ENCODE measurements around the gene CCNT1. TPM values are rescaled to one million over a fixed set of nuclear protein-coding genes. Genes with fewer than 3 reads are reported as not detected.
"Not testable (repeated sequence)": the region's sequence is repeated elsewhere in the genome, so short reads cannot be mapped to it uniquely, and the experiment has no call there.

CCNT1 gene
- total RNA-seq = 10 to 100 TPM; 72.9 to 88.2 TPM

DNA sequence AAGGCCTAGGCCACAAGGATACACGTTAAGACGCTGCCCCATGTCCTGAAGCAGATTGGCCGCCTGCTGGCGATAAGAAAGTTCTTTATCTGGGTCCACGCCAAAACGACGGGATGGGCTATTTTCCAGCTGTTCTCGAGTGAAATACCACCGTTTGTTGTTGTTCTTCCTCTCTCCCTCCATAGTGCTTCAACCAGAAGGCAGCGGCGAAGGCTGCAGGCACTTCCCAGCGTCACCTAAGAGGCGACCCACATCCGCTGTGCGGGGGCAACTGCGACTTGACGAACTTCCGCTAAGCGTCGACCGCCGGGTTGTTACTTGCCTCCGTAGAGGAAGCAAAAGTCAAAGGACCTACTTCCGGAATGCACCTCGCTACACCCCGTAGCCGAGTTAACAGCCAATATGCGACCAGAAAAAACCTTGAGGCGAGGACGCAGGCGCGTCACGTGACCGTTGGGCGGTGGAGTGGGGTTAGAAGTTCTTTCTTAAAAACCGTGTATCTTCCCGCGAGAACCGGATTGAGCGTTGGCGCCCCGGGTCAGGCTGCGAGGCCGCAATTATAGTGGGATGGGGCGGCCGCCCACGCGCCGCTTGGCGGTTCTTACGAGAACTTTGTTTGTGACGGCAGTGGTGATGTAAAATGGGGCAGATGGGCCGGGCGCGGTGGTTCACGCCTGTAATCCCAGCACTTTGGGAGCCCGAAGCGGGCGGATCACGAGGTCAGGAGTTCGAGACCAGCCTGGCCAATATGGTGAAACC lies at the start of gene CCNT1:
TSS of gene CCNT1 (minus strand) at position 215 of the 759 bp plus-strand sequence. CDS start at position 183, 32 bp downstream.
- peak; percentile 96 to 97 for ATAC-seq
- Mint-ChIP-seq H3K27ac (peak within 1 kb of the TSS; percentile 95 to 96), H3K36me3 (peaks cover 33 to 71% of the 10 kb centered on the region in 2 donors), H3K9me3 (peaks cover 7 to 20% of the 10 kb centered on the region in 2 donors)
- peak; percentile 97 to 99 for DNase-seq (ENCODE audit: low spot score in 2 of 2)

DNA sequence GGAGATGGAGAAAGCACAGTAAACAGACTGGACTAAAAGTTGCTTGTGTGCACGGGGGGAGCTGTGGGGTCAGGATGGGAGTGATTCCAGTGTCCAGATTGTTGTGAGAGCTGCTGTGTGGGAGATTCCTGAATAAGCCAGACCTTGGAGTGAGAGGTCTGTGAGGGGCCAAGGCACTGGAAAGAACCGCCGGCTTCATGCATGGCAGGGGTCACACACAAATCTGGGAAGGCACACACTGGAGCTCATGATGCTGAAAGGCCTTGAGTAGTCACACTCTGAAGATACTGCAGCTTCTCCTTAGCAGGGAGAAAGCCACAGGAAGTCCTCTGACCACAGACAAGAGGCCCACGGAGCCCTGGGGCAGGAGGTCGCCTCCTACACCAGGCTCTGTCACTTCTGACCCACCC lies 49.3 kb upstream of the CCNT1 start:
- Mint-ChIP-seq H3K9me3 (no peaks in the 10 kb centered on the region), H3K36me3 (no peaks in the 10 kb centered on the region), H3K27ac (peak overlapping the region in 1 of 2 donors; percentile 85)
- no peak for DNase-seq (ENCODE audit: low spot score in 2 of 2)
- ATAC-seq = peak; percentile 46 to 49

DNA sequence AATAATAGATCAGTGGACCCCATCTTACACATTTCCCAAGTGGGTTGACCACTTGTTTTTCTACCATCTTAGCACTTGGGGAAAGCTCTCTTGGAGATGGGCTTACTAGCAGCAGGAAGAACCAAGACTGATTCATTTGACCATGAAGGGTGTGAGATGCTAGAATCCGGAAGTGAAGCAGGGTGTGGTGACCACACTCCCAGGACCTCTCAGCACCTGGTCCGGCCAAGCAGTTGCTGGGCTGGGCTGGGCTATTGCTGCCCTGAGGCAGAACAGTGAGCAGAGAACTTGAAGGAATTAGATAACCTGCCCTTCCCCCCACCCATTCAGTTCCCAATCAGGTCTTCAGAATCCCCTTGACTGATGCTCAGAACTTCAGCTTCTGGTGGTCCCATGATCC lies 48.0 kb upstream of the CCNT1 start:
- no peaks in the 10 kb centered on the region for H3K9me3 Mint-ChIP-seq
- ATAC-seq (no peak), DNase-seq (ENCODE audit: low spot score in 2 of 2) (no peak)
- H3K27ac Mint-ChIP-seq = no peak overlapping the region
- H3K36me3 Mint-ChIP-seq = no peaks in the 10 kb centered on the region

DNA sequence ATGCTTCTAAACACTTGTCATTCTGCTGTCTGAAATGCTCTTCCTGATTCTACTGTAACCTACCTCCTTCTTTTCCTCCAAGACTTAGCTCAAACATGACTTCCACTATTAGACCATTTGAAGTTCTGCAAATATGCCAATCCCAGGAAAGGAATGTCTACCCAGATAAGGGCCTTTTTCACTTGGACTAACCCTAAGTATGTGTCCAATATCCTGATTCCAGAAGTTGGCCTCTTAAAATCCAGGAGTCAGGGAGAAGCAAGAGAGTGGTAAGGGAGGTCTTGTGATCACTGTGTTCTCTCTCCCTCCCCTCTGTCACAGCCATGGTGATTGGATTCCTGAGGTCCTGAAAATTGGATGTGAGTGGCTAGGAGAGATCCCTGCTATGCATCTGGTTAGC lies 42.2 kb upstream of the CCNT1 start:
- ATAC-seq (no peak), DNase-seq (ENCODE audit: low spot score in 2 of 2) (no peak)
- Mint-ChIP-seq H3K9me3 (no peaks in the 10 kb centered on the region), H3K36me3 (no peaks in the 10 kb centered on the region), H3K27ac (no peak overlapping the region)

DNA sequence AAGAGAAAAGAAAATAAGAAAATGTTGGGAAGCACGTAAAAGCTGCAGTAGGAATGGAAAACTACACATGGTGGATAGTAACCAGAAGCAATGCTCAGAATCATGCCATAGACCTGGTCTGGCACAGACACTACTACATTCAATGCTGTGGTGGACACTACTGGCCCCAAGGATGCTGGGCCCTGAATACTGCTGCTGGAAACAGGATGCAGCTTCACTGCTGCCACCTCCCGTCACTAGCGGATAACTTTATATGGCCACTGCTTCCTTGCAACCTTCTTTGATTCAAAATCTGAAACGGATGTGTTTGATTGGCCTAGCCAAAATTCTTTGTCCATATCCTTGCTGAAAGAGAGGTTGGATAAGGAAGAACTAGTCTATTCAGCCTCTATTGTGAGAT lies 41.7 kb upstream of the CCNT1 start:
- no peaks in the 10 kb centered on the region for H3K36me3 Mint-ChIP-seq
- DNase-seq (ENCODE audit: low spot score in 2 of 2) (no peak), ATAC-seq (no peak)
- no peak overlapping the region for H3K27ac Mint-ChIP-seq
- H3K9me3 Mint-ChIP-seq = no peaks in the 10 kb centered on the region

DNA sequence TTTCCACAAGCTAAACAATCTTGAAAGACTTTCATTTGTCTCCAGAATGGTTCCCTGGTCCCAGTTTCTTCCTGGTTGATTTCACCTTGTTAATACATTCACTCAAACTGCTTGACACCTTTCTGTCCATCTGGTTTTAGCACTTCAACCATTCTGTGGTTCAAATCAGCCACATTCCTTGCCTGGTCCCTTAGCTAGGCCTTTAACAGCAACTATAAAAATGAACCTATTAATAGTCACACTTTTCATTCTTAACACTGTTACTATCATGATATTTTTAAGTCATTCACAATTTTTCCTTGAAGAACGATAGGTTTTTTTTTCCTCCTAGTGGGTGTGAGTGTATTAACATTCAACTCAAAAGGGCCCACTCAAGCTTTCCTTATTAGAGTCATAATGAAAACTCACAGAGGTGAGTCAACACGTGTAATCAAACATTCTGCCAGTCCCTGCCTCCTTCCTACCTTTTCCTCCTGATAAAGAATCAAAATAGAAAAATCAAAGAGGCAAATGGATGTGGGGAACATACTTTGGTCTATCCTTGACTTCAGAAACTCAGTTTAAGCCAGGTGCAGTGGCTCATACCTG lies 34.4 kb upstream of the CCNT1 start:
- peak overlapping the region; percentile 86 to 92 for H3K27ac Mint-ChIP-seq
- ATAC-seq (peak; percentile 90 to 92), DNase-seq (ENCODE audit: low spot score in 2 of 2) (no peak)
- no peaks in the 10 kb centered on the region for H3K9me3 Mint-ChIP-seq
- no peaks in the 10 kb centered on the region for H3K36me3 Mint-ChIP-seq

DNA sequence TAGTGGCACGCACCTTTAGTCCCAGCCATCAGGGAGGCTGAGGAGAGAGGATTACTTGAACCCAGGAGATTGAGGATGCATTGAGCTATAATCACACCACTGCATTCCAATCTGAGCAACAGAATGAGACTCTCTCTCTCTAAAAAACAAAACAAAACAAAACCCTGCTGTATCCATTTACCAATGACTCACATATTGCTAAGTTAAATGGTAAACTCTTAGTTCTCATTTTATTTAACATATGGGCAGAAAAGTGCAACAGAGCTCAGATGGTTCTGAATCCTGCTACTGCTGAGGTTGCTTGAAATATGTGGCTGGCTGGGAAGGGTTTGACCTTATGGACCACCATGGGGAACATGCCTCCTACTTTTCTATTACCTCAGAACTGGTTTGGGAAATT lies 33.7 kb upstream of the CCNT1 start:
- peak in 1 of 2 donors; percentile 45 for ATAC-seq
- no peak for DNase-seq (ENCODE audit: low spot score in 2 of 2)
- Mint-ChIP-seq H3K9me3 (no peaks in the 10 kb centered on the region), H3K27ac (peak overlapping the region; percentile 86 to 92), H3K36me3 (no peaks in the 10 kb centered on the region)

DNA sequence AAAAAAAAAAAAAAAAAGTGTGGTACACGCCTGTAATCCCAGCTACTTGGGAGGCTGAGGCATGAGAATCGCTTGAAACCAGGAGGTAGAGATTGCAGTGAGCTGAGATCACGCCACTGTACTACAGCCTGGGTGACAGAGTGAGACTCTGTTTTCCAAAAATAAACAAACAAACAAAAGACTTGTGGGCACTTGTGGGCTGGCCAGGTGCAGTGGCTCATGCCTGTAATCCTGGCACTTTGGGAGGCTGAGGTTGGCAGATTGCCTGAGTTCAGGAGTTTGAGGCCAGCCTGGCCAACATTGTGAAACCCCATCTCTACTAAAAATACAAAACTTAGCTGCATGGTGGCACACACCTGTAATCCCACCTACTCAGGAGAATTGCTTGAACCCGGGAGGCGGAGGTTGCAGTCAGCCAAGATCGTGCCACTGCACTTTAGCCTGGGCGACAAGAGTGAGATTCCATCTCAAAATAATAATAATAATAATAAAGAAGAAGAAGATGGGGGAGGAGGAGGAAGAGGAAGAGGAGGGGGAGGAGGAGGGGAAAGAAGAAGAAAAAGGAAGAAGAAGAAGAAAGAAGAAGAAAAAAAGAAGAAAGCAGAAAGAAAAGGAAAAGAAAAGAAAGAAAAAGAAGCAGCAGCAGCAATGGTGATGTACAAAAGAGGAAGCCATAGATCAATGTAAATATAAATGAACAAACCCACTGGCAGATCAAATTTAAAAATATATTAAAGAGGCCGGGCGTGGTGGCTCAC lies 27.9 kb upstream of the CCNT1 start:
- H3K27ac Mint-ChIP-seq = no peak overlapping the region
- ATAC-seq = no peak
- no peaks in the 10 kb centered on the region for H3K9me3 Mint-ChIP-seq
- no peak for DNase-seq (ENCODE audit: low spot score in 2 of 2)
- no peaks in the 10 kb centered on the region for H3K36me3 Mint-ChIP-seq

DNA sequence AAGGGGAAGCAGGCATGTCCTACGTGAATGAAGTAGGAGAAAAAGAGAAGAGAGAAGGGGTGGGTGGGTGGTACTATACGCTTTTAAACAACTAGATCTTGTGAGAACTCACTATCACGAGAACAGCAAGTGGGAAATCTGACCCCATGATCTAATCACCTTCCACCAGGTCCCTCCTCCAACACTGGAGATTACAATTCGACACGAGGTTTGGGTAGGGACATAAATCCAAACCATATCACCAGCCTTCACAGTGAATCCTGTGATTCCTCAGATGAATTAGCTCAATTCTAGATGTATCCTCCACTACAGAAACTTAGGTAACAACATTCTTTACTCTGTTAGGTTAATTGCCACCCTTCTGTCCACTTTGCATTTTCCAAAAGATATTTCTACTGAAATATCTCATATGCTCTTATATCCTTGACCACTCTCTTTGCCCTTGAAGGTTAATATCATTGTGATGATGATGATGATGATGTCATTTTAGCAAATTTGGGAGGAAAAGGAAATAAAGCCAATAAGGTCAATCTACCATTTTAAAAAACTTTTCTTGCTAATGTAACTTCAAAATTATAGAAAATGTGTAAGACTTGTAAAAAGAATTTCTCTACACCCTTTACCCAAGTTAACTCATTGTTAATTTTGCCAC lies 23.2 kb upstream of the CCNT1 start:
- H3K36me3 Mint-ChIP-seq = no peaks in the 10 kb centered on the region
- DNase-seq (ENCODE audit: low spot score in 2 of 2) = no peak
- no peak for ATAC-seq
- no peak overlapping the region for H3K27ac Mint-ChIP-seq
- H3K9me3 Mint-ChIP-seq = no peaks in the 10 kb centered on the region

DNA sequence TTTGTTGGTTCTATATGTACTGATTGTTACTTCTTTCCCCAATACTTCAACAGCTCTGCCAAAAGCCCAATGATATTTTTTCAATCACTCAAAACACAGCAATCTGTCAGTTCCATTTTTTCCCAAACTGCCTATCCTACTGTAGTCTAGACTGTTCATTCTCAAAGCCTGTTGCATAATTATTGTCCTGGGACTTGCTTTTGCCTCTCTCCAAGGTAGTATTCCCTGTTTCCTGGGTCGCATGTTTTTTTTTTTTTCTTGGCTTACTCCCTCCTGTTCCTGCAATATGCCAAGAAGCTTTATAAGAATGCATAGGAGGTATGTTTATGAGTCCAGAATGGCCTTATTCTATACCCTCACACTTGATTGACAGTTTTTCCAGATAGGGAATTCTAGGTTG lies 19.9 kb upstream of the CCNT1 start:
- Mint-ChIP-seq H3K36me3 (no peaks in the 10 kb centered on the region), H3K27ac (no peak overlapping the region), H3K9me3 (no peaks in the 10 kb centered on the region)
- ATAC-seq (no peak), DNase-seq (ENCODE audit: low spot score in 2 of 2) (no peak)

DNA sequence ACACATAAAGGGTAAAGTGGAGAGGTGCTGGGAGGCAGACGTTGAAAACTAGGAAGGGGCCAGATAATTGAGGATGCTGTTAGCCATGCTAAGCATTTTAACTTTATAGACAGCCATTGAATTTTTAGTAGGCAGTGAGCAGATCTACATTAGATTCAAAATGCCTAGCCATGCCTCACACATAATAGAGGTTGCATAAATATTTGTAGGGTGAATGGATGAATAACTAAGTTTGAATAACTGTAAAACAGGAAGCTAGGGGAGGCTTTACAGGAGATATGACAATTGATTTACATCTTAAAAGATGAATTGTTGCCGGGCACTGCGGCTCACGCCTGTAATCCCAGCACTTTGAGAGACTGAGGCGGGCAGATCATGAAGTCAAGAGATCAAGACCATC lies 12.3 kb upstream of the CCNT1 start:
- Mint-ChIP-seq H3K36me3 (no peaks in the 10 kb centered on the region), H3K27ac (no peak overlapping the region), H3K9me3 (no peaks in the 10 kb centered on the region)
- no peak for DNase-seq (ENCODE audit: low spot score in 2 of 2)
- ATAC-seq = no peak

DNA sequence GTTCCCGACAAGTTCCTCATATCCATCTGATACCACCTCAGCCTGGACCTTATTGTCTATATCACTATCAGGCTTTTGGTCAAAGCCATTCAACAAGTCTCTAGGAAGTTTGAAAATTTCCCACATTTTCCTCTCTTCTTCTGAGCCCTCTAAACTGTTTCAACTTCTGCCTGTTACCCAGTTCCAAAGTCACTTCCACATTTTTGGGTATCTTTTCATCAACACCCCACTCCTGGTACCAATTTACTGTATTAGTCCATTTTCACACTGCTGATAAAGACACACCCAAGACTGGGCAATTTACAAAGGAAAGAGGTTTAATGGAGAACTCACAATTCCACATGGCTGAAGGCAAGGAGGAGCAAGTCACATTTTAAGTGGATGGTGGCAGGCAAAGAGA lies 4.2 kb upstream of the CCNT1 start:
- not testable (repeated sequence) for H3K27ac Mint-ChIP-seq; DNase-seq (ENCODE audit: low spot score in 2 of 2); ATAC-seq
- Mint-ChIP-seq H3K36me3 (peaks cover 22 to 42% of the 10 kb centered on the region in 2 donors), H3K9me3 (peaks cover 7 to 20% of the 10 kb centered on the region in 2 donors)

DNA sequence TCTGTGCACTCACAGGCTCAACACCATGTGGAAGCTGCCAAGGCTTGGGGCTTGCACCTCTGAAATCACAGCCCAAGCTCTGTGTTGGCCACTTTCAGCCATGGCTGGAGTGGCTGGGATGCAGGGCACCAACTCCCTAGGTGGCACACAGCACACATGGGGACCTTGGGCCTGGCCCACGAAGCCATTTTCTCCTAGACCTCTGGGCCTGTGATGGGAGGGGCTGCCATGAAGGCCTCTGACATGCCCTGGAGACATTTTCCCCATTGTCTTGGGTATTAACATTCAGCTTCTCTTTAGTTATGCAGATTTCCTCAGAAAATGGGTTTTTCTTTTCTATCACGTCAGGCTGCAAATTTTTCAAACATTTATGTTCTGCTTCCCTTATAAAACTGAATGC lies 3.7 kb upstream of the CCNT1 start:
- not testable (repeated sequence) for ATAC-seq; DNase-seq (ENCODE audit: low spot score in 2 of 2); H3K27ac Mint-ChIP-seq
- Mint-ChIP-seq H3K36me3 (peaks cover 23 to 47% of the 10 kb centered on the region in 2 donors), H3K9me3 (peaks cover 7 to 20% of the 10 kb centered on the region in 2 donors)

DNA sequence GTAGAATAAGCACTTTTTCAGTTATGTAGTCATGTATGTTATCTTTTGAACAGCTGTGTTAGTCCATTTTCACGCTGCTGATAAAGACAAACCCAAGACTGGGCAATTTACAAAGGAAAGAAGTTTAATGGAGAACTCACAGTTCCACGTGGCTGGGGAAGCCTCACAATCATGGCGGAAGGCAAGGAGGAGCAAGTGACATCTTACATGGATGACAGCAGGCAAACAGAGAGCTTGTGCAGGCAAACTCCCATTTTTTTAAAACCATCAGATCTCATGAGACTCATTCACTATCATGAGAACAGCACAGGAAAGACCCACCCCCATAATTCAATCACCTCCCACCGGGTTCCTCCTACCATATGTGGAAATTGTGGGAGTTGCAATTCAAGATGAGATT lies 2.5 kb upstream of the CCNT1 start:
- ATAC-seq; DNase-seq (ENCODE audit: low spot score in 2 of 2); H3K27ac Mint-ChIP-seq: not testable (repeated sequence)
- H3K36me3 Mint-ChIP-seq = peaks cover 24 to 59% of the 10 kb centered on the region in 2 donors
- peaks cover 7 to 20% of the 10 kb centered on the region in 2 donors for H3K9me3 Mint-ChIP-seq

DNA sequence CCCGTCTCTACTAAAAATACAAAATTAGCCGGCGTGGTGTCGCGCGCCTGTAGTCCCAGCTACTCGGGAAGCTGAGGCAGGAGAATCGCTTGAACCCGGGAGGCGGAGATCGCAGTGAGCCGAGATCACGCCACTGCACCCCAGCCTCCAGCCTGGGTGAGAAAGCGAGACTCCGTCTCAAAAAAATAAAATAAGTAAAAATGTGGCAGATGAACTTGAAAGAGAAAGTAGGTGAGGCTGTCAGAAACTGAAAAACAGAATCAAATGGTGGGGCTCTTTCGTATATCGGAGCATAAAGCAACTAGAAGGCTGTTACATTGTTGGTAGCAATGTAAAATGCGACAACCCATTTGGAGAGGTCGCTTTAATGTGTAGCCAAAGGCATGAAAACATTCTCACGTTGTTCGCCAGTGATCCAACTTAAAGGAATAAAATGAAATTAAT lies 767 bp upstream of the CCNT1 start:
- Mint-ChIP-seq H3K27ac (peak overlapping the region; percentile 95 to 96), H3K36me3 (peaks cover 33 to 71% of the 10 kb centered on the region in 2 donors)
- no peak for ATAC-seq

DNA sequence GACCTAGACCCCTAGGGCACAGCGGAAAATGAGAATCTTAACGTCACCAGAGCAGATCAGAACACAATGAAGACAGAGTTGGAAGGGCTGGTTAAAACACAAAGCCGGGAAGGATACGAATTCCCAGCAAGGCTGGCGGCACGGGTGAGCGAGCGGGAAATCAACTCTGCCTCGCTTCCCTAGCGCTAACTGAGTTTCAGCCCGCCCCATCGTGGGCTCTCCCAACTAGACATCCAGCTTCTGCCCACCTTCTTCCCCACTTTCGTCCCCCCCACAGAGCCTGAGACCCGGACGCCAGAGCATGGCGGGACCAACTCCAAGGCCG lies 377 bp downstream of the CCNT1 start:
- peaks cover 33 to 70% of the 10 kb centered on the region in 2 donors for H3K36me3 Mint-ChIP-seq
- peaks cover 7 to 20% of the 10 kb centered on the region in 2 donors for H3K9me3 Mint-ChIP-seq
- ATAC-seq (no peak), DNase-seq (ENCODE audit: low spot score in 2 of 2) (no peak)
- peak overlapping the region; percentile 95 to 96 for H3K27ac Mint-ChIP-seq

More for the DNA sequence above, 767 bp upstream of the CCNT1 start:
- no peak for DNase-seq (ENCODE audit: low spot score in 2 of 2)
- peaks cover 7 to 20% of the 10 kb centered on the region in 2 donors for H3K9me3 Mint-ChIP-seq

DNA sequence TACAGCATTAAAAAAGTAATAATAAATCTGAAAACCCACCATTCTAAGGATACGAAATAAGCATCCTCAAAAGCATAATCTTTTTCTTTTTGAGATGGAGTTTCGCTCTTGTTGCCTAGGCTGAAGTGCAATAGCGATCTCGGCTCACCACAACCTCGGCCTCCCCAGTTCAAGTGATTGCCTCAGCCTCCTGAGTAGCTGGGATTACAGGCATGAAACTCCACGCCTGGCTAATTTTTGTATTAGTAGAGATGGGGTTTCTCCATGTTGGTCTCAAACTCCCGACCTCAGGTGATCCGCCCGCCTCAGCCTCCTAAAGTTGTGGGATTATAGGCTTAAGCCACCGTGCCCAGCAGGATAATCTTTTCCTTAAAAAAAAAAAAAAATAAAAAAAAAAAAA lies 4.3 kb downstream of the CCNT1 start:
- H3K27ac Mint-ChIP-seq = no peak overlapping the region
- ATAC-seq = no peak
- H3K36me3 Mint-ChIP-seq = peaks cover 26 to 44% of the 10 kb centered on the region in 2 donors
- no peak for DNase-seq (ENCODE audit: low spot score in 2 of 2)
- no peaks in the 10 kb centered on the region for H3K9me3 Mint-ChIP-seq
